MCF 10A (cell line): ENCODE data around the gene TUBGCP6. TPM values are rescaled to one million over a fixed set of nuclear protein-coding genes. Genes with fewer than 3 reads are reported as not detected.

Experiments
- BruUV-seq: library from RNA; stranded (reverse); fragments of 400-500 nt; replicated peaks from 2 replicates; lab custom pipeline; 2021; lab: Mats Ljungman, UMichigan
- CTCF ChIA-PET: fragments of 300-600 bp; sonication (Branson Sonifier 250); formaldehyde crosslinking; extraction: SDS; loops from one replicate; lab custom pipeline; 2021; ENCODE audit warnings: antibody characterized with exemption, inconsistent platforms; lab: Yijun Ruan, JAX
- POLR2A ChIA-PET: fragments of 300-600, 350-650 bp; sonication (Branson Sonifier 250); formaldehyde crosslinking; extraction: SDS; loops from one replicate; lab custom pipeline; 2020; ENCODE audit warnings: antibody characterized with exemption, inconsistent platforms; lab: Yijun Ruan, JAX
- DNase-seq: peaks from one replicate; pipeline ENCODE4 v3.0.0-alpha.2; 2018; ENCODE audit not compliant: unreplicated experiment
- H3K27ac Mint-ChIP-seq: one replicate; pipeline ENCODE4 v1.8.0; 2022; ENCODE audit warnings: mild to moderate bottlenecking, low read depth, mixed read lengths; ENCODE audit not compliant: unreplicated experiment
- H3K27me3 Mint-ChIP-seq: one replicate; pipeline ENCODE4 v1.8.0; 2022; ENCODE audit warnings: mixed read lengths; ENCODE audit not compliant: insufficient read depth, unreplicated experiment
- H3K36me3 Mint-ChIP-seq: one replicate; pipeline ENCODE4 v1.8.0; 2022; ENCODE audit warnings: mild to moderate bottlenecking, moderate library complexity, mixed read lengths; ENCODE audit not compliant: insufficient read depth, unreplicated experiment
- H3K4me1 Mint-ChIP-seq: one replicate; pipeline ENCODE4 v1.8.0; 2022; ENCODE audit warnings: mixed read lengths; ENCODE audit not compliant: insufficient read depth, unreplicated experiment
- H3K4me3 Mint-ChIP-seq: one replicate; pipeline ENCODE4 v1.8.0; 2022; ENCODE audit warnings: mild to moderate bottlenecking, moderate library complexity, mixed read lengths; ENCODE audit not compliant: unreplicated experiment
- H3K9me3 Mint-ChIP-seq: one replicate; pipeline ENCODE4 v1.8.0; 2022; ENCODE audit warnings: mixed read lengths; ENCODE audit not compliant: unreplicated experiment
- CTCF ChIP-seq: fragments of 200-600 bp; IDR thresholded peaks from one replicate; pipeline ENCODE4 v1.8.0; 2022; ENCODE audit warnings: antibody characterized with exemption, mild to moderate bottlenecking; ENCODE audit not compliant: unreplicated experiment
- intact Hi-C: fragments of 100-400 bp; cut with micrococcal nuclease; formaldehyde crosslinking; loops from 2 replicates; pipeline ENCODE4 v1.14.1; 2022
- total RNA-seq: library from RNA; stranded (reverse); gene quantifications from 2 replicates; pipeline ENCODE4 v1.2.3, GENCODE V29; 2022

Gene TUBGCP6
- total RNA-seq, 1 experiment from 2014 or later = 27.9 TPM

- Mint-ChIP-seq H3K36me3 (peaks cover 40% of the 10 kb centered on the region), H3K27ac (peak overlapping the region; percentile 64), H3K27me3 (no peaks in the 10 kb centered on the region), H3K9me3 (no peaks in the 10 kb centered on the region), H3K4me3 (peak overlapping the region; percentile 56), H3K4me1 (peaks cover 13% of the 10 kb centered on the region)
- no peak for TF ChIP-seq CTCF
- no TSS peak for BruUV-seq
- POLR2A ChIA-PET = interaction anchor here (5.9 kb wide), 1 partner anchor 12 kb away, joined by 73 read pairs; the partner anchor contains the start of gene PLXNB2
- intact Hi-C loops = no loop called here
- DNase-seq = no peak
- CTCF ChIA-PET = interaction anchor here (0.6 to 1.6 kb wide), 4 partner anchors 13 to 34 kb away, joined by 3 to 6 read pairs (median 3); no protein-coding TSS in a partner anchor
Observed at GRCh38 chr22:50292643-50293440, 48.0 kb upstream of the TUBGCP6 start.

GRCh38 chr22:50289942-50290630 lies 45.3 kb upstream of the TUBGCP6 start:
- no peak overlapping the region for H3K4me3 Mint-ChIP-seq
- no peak for DNase-seq
- peaks cover 45% of the 10 kb centered on the region for H3K36me3 Mint-ChIP-seq
- H3K4me1 Mint-ChIP-seq = peaks cover 8% of the 10 kb centered on the region
- CTCF ChIA-PET = interaction anchor here (0.6 to 1.3 kb wide), 4 partner anchors 14 to 47 kb away, joined by 3 to 5 read pairs (median 4); no protein-coding TSS in a partner anchor
- no peak for TF ChIP-seq CTCF
- H3K27ac Mint-ChIP-seq = no peak overlapping the region
- intact Hi-C loops = no loop called here
- no peaks in the 10 kb centered on the region for H3K9me3 Mint-ChIP-seq
- no peaks in the 10 kb centered on the region for H3K27me3 Mint-ChIP-seq
- TSS peak; percentile 59 for BruUV-seq
- POLR2A ChIA-PET = interaction anchor here (5.9 kb wide), 1 partner anchor 15 kb away, joined by 73 read pairs; the partner anchor contains the start of gene PLXNB2

- no peaks in the 10 kb centered on the region for H3K27me3 Mint-ChIP-seq
- DNase-seq = no peak
- ChIA-PET CTCF (interaction anchor here (0.6 to 1.3 kb wide), 2 partner anchors 13 to 38 kb away, joined by 4 to 5 read pairs; no protein-coding TSS in a partner anchor), POLR2A (no interaction called here)
- H3K9me3 Mint-ChIP-seq = no peaks in the 10 kb centered on the region
- H3K4me3 Mint-ChIP-seq = no peak overlapping the region
- H3K36me3 Mint-ChIP-seq = peaks cover 47% of the 10 kb centered on the region
- no peak for TF ChIP-seq CTCF
- peaks cover 8% of the 10 kb centered on the region for H3K4me1 Mint-ChIP-seq
- intact Hi-C loops = no loop called here
- no peak overlapping the region for H3K27ac Mint-ChIP-seq
- BruUV-seq = no TSS peak
Observed at GRCh38 chr22:50289151-50289941, 44.5 kb upstream of the TUBGCP6 start.
